Vagina (tissue), 2 donors: ENCODE measurements around the gene PDCL2.

Source experiments
- CTCF ChIP-seq, 3 experiments: fragments of 450-650 bp in 2 of 3; fragments of 200-600 bp in 1 of 3; sonication (generic) in 1 of 3; IDR thresholded peaks; one replicate each; pipeline ENCODE4 v1.5.1; 2017 to 2019; ENCODE audit warnings: antibody characterized with exemption in 3 of 3, mild to moderate bottlenecking in 2 of 3, moderate library complexity in 2 of 3
- POLR2A ChIP-seq, 2 donors: fragments of 450-650 bp; IDR thresholded peaks; one replicate each; pipeline ENCODE4 v1.6.1; 2017; ENCODE audit warnings: antibody characterized with exemption in 2 of 2, mild to moderate bottlenecking in 2 of 2, moderate library complexity in 2 of 2

- TF ChIP-seq CTCF (IDR thresholded peaks at IDR 0.05) (no peak), POLR2A (IDR thresholded peaks at IDR 0.05) (no peak)
Observed at GRCh38 chr4:55588160-55588559, 3.9 kb downstream of the PDCL2 start.
